OCI-LY1 (cell line): Measurements from ENCODE around the gene PDE1C.

Source experiments
- H2AFZ ChIP-seq: fragments of 200-600 bp; sonication (generic), shearing (Covaris generic); 2 replicates; pipeline ENCODE4 v1.6.0; 2014; ENCODE audit warnings: antibody characterized with exemption, mild to moderate bottlenecking, low read length
- H3F3A ChIP-seq: fragments of 200-600 bp; sonication (generic), shearing (Covaris generic); 2 replicates; pipeline ENCODE4 v1.6.0; 2014; ENCODE audit warnings: mild to moderate bottlenecking, antibody characterized with exemption, low read length, moderate library complexity; ENCODE audit not compliant: insufficient read depth
- H3K27ac ChIP-seq: fragments of 200-600 bp; sonication (generic); 2 replicates; pipeline ENCODE4 v1.5.1; 2014; ENCODE audit warnings: low read length, mixed run types, mild to moderate bottlenecking, low read depth; ENCODE audit not compliant: poor library complexity, severe bottlenecking
- H3K27me3 ChIP-seq: fragments of 200-600 bp; sonication (generic); 2 replicates; pipeline ENCODE4 v1.6.0; 2014; ENCODE audit warnings: antibody characterized with exemption, mild to moderate bottlenecking, low read length, moderate library complexity; ENCODE audit not compliant: insufficient read depth
- H3K36me3 ChIP-seq: fragments of 200-600 bp; sonication (generic); 2 replicates; pipeline ENCODE4 v1.6.1; 2014; ENCODE audit warnings: mild to moderate bottlenecking, antibody characterized with exemption, low read length, moderate library complexity, mixed read lengths; ENCODE audit not compliant: insufficient read depth
- H3K4me1 ChIP-seq: fragments of 200-600 bp; sonication (generic); 2 replicates; pipeline ENCODE4 v1.5.1; 2014; ENCODE audit warnings: mild to moderate bottlenecking, low read length, moderate library complexity; ENCODE audit not compliant: insufficient read depth, severe bottlenecking
- H3K4me2 ChIP-seq: fragments of 200-600 bp; sonication (generic), shearing (Covaris generic); 2 replicates; pipeline ENCODE4 v1.6.1; 2014; ENCODE audit warnings: low read length
- H3K4me3 ChIP-seq: fragments of 200-600 bp; sonication (generic); 2 replicates; pipeline ENCODE4 v1.5.1; 2014; ENCODE audit warnings: low read length, low read depth, mild to moderate bottlenecking, mixed read lengths; ENCODE audit not compliant: poor library complexity, severe bottlenecking
- H3K79me2 ChIP-seq: fragments of 200-600 bp; shearing (Covaris generic); 2 replicates; pipeline ENCODE4 v1.6.1; 2016; ENCODE audit warnings: mixed run types, low read length, mixed read lengths; ENCODE audit not compliant: insufficient read depth
- H3K9ac ChIP-seq: fragments of 200-600 bp; sonication (generic), shearing (Covaris generic); 2 replicates; pipeline ENCODE4 v1.6.1; 2014; ENCODE audit warnings: mild to moderate bottlenecking, low read length, mixed read lengths
- H3K9me2 ChIP-seq: fragments of 200-600 bp; sonication (generic), shearing (Covaris generic); 2 replicates; pipeline ENCODE4 v1.6.1; 2014; ENCODE audit warnings: low read depth, mild to moderate bottlenecking, low read length, mixed read lengths
- H3K9me3 ChIP-seq: fragments of 200-600 bp; shearing (Covaris generic); 2 replicates; pipeline ENCODE4 v1.6.1; 2014; ENCODE audit warnings: low read length, mixed read lengths
- H4K20me1 ChIP-seq: fragments of 200-600 bp; sonication (generic), shearing (Covaris generic); 2 replicates; pipeline ENCODE4 v1.6.0; 2016; ENCODE audit warnings: mild to moderate bottlenecking, low read length; ENCODE audit not compliant: insufficient read depth
- EZH2 ChIP-seq: fragments of 200-600 bp; sonication (generic), shearing (Covaris generic); IDR thresholded peaks from 2 replicates; pipeline ENCODE4 v1.8.0; 2017; ENCODE audit warnings: borderline replicate concordance, mixed run types, mild to moderate bottlenecking, antibody characterized with exemption, low read length, moderate library complexity, mixed read lengths
- TF ChIP-seq, protein P1 (sequence below): fragments of 200-600 bp; sonication (generic), shearing (Covaris generic); IDR thresholded peaks from 2 replicates; pipeline ENCODE4 v1.5.1; 2017; ENCODE audit warnings: mild to moderate bottlenecking, antibody characterized with exemption, low read length, moderate library complexity, mixed read lengths

The PDE1C gene

GRCh38 chr7:32092346-32092745 lies 22.1 kb upstream of the PDE1C start:
- Histone ChIP-seq H3K4me1 (no peaks in the 10 kb centered on the region), H3K36me3 (no peaks in the 10 kb centered on the region), H3K9me3 (no peaks in the 10 kb centered on the region), H3K79me2 (no peaks in the 10 kb centered on the region), H2AFZ (no peak overlapping the region), H3K4me2 (no peak overlapping the region), H3K9me2 (no peaks in the 10 kb centered on the region), H3K27ac (no peak overlapping the region), H3F3A (no peaks in the 10 kb centered on the region), H3K9ac (no peak overlapping the region), H4K20me1 (no peaks in the 10 kb centered on the region), H3K4me3 (no peak overlapping the region), H3K27me3 (no peaks in the 10 kb centered on the region)
- TF ChIP-seq, protein P1, sequence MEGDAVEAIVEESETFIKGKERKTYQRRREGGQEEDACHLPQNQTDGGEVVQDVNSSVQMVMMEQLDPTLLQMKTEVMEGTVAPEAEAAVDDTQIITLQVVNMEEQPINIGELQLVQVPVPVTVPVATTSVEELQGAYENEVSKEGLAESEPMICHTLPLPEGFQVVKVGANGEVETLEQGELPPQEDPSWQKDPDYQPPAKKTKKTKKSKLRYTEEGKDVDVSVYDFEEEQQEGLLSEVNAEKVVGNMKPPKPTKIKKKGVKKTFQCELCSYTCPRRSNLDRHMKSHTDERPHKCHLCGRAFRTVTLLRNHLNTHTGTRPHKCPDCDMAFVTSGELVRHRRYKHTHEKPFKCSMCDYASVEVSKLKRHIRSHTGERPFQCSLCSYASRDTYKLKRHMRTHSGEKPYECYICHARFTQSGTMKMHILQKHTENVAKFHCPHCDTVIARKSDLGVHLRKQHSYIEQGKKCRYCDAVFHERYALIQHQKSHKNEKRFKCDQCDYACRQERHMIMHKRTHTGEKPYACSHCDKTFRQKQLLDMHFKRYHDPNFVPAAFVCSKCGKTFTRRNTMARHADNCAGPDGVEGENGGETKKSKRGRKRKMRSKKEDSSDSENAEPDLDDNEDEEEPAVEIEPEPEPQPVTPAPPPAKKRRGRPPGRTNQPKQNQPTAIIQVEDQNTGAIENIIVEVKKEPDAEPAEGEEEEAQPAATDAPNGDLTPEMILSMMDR: no peak
- TF ChIP-seq EZH2: no peak

GRCh38 chr7:32091608-32092210 lies 21.5 kb upstream of the PDE1C start:
- Histone ChIP-seq H3K9me3 (no peaks in the 10 kb centered on the region), H4K20me1 (no peaks in the 10 kb centered on the region), H3K4me2 (no peak overlapping the region), H3F3A (no peaks in the 10 kb centered on the region), H3K4me1 (no peaks in the 10 kb centered on the region), H3K27ac (no peak overlapping the region), H3K9me2 (no peaks in the 10 kb centered on the region), H2AFZ (no peak overlapping the region), H3K9ac (no peak overlapping the region), H3K27me3 (no peaks in the 10 kb centered on the region), H3K36me3 (no peaks in the 10 kb centered on the region), H3K79me2 (no peaks in the 10 kb centered on the region), H3K4me3 (no peak overlapping the region)
- TF ChIP-seq, protein P1: no peak
- TF ChIP-seq EZH2: no peak

DNA sequence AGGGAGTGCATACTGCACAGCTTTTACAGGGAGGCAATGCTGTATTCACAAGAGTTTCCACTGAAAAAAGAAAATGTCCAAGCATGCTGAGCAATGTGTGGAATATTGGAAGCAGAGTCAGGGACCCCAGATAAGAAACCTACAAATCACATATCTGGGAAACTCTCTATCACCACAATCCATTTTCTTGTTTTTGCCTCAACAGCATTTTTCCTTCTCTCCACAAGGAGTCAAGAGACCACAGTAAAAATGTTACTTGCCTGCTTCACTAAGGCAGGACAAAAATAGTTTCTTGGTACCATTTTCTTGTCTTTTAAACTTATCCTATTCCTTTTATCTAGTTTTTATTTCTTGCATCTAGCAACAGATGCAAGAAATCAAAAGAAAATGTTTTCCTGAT lies 19.5 kb upstream of the PDE1C start:
- no peaks in the 10 kb centered on the region for H3K4me1 ChIP-seq
- no peak overlapping the region for H2AFZ ChIP-seq
- no peaks in the 10 kb centered on the region for H3F3A ChIP-seq
- no peaks in the 10 kb centered on the region for H3K79me2 ChIP-seq
- no peaks in the 10 kb centered on the region for H3K36me3 ChIP-seq
- no peak overlapping the region for H3K27ac ChIP-seq
- H4K20me1 ChIP-seq: no peaks in the 10 kb centered on the region
- H3K9ac ChIP-seq: no peak overlapping the region
- no peak overlapping the region for H3K4me2 ChIP-seq
- no peaks in the 10 kb centered on the region for H3K9me3 ChIP-seq
- H3K27me3 ChIP-seq: no peaks in the 10 kb centered on the region
- no peak overlapping the region for H3K4me3 ChIP-seq
- TF ChIP-seq EZH2: no peak
- TF ChIP-seq, protein P1: no peak
- no peaks in the 10 kb centered on the region for H3K9me2 ChIP-seq
